Measurements from ENCODE around the gene ARHGAP44.

Gene ARHGAP44

GRCh38 chr17:12898110-12898509 is 108.8 kb downstream of the ARHGAP44 start:
- TF ChIP-seq CTCF (conservative IDR thresholded peaks at IDR 0.05), result no peak

GRCh38 chr17:12899604-12900003 is 110.3 kb downstream of the ARHGAP44 start:
- H3K27ac ChIP-seq, result no peak overlapping the region

More at GRCh38 chr17:12898110-12898509, 108.8 kb downstream of the ARHGAP44 start:
- no peak overlapping the region for H3K27ac ChIP-seq

GRCh38 chr17:12900474-12900873 is 111.2 kb downstream of the ARHGAP44 start:
- peak overlapping the region; percentile 13; the same call in 1 of the 2 replicates for H3K27ac ChIP-seq
- TF ChIP-seq CTCF (conservative IDR thresholded peaks at IDR 0.05), result no peak

More at GRCh38 chr17:12899604-12900003, 110.3 kb downstream of the ARHGAP44 start:
- TF ChIP-seq CTCF (conservative IDR thresholded peaks at IDR 0.05), result no peak

GRCh38 chr17:12902046-12902445 is 112.7 kb downstream of the ARHGAP44 start:
- TF ChIP-seq CTCF (conservative IDR thresholded peaks at IDR 0.05), result no peak
- no peak overlapping the region for H3K27ac ChIP-seq

- TF ChIP-seq CTCF (conservative IDR thresholded peaks at IDR 0.05), result no peak
- H3K27ac ChIP-seq, result no peak overlapping the region
These were observed 118.2 kb downstream of the ARHGAP44 start for GRCh38 chr17:12907477-12907876.

- TF ChIP-seq CTCF (conservative IDR thresholded peaks at IDR 0.05), result no peak
- H3K27ac ChIP-seq, result no peak overlapping the region
These were observed 119.7 kb downstream of the ARHGAP44 start for GRCh38 chr17:12909046-12909445.

- no peak for TF ChIP-seq CTCF (conservative IDR thresholded peaks at IDR 0.05)
These were observed 120.2 kb downstream of the ARHGAP44 start for GRCh38 chr17:12909511-12909910.

More at GRCh38 chr17:12909511-12909910, 120.2 kb downstream of the ARHGAP44 start:
- no peak overlapping the region for H3K27ac ChIP-seq
